GM18498 (cell line): ENCODE measurements around the gene ARSG.

Source experiments
- ATAC-seq: cut with Tn5 transposase; IDR thresholded peaks from one replicate; pipeline ENCODE4 v1.9.1; 2021; ENCODE audit warnings: mild to moderate bottlenecking, moderate library complexity; ENCODE audit not compliant: unreplicated experiment

Gene ARSG

DNA sequence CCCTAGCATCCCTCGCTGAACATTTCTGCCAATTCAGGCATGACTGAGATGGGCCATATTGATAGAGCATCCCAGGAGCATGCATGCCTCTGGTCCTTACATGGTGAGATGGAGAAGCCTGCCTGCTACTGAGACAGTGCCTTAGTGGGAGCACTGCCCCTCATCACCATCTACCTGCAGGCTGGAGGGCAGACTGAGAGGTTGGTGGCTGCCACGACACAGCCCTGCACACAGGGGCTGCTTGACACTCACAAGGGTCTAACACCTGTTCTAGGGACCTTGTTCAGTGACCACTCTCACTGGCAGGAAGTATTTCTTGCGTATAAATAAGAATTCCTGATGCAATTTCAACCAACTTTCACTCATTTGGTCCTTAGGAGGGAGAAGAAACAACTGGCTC lies 132.0 kb downstream of the ARSG start:
- no peak for ATAC-seq

DNA sequence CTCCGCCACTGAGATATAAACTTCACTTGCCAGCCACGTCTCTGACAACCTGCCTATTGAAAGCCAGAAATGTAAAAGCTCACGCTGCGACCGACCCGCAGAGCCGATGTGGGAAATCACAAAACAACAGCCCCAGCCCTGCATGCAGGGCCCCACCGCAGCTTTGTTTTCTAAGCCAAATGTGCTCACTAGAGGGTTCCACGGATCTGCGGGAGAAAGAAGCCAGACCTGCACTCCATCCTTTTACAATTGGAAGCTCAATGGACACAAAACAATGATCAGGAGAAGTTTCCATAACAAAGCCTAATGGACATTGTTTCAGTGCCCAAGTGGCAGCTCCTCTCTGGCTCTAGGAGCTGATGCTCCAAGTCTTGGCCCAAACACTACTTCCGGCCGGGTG lies 132.9 kb downstream of the ARSG start:
- no peak for ATAC-seq

DNA sequence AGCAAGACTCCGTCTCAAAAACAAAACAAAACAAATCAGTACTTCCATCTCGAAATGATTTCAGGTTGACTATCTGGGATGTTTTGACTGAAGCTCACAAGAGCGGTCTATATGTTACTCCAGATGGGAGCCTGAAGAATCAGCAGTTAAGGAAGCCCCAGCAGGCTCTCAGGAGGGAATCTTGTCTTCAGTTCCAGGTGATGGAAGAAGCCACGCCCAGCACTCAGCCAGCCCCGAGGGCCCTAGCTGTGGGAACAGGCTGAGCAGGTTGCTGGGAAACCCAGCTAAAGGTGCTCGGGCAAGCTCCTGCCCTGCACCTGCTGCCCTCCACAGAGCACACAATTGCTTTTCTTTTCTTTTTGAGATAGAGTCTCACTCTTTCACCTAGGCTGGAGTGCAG lies 133.6 kb downstream of the ARSG start:
- no peak for ATAC-seq

DNA sequence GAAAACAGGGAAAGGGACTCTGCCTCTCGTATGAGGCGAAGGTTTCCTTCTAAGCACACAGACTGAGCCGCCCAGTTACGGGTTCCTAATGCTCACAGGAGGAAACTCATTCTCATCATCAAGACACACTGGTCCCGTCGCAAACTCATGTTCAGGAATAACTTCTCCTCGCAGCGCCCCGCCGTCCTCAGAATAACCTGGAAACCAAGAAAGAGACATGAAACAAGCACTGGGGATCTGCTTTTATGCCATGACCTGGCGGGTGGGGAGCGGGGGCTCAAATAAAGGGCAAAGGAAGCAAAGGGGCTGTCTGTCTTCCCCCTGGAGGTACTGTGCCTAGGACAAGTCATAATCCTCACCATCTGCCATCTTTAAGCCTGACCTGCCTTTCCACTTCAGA lies 134.7 kb downstream of the ARSG start:
- ATAC-seq = no peak

DNA sequence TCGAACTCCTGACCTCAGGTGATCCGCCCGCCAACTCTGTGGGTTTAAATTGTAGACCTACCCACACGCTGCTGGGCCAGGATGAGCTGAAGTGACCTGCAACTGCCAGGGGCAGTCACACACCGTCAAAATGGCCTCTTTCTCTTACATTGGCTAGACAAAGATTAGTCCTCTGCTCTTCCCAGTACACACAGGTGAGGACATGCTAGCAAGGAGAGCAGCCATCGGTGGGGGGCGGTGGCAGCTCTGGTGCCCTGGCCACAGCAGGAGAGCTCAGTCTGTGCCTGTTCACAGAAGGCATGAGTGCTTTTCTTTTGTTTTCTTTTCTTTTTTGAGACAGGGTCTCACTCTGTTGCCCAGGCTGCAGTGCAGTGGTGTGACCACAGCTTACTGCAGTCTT lies 136.3 kb downstream of the ARSG start:
- no peak for ATAC-seq

DNA sequence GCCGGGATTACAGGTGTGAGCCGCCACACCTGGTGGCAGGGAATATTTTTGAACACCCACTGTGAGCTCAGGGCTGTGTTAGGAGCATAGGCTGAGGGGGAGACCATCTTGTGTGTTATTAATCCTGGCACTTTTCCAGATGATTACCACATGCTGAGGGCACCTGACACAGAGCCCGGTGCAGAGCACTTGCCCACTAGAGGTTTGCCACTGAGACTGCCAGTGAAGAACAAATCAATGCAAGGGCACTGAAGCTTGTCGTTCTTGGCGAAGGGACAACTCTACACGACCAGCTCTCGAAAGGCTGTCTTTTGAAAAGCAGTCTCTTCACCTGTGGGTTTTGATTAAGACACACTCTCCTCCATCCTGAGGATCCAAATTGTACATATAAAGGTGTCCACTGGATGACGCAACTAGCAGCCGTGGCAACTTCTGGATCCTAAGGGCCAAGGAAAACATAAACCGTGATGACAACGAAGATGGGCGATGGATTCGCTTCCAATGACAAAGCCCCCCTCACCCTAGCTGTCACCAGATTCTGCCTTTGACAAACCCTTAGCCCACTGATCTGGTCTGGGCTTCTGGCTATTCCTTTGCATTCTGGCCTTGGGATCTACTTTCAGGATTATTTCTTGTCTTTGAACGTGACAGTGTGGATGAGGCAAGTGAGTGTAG lies 137.3 kb downstream of the ARSG start:
- ATAC-seq = no peak

DNA sequence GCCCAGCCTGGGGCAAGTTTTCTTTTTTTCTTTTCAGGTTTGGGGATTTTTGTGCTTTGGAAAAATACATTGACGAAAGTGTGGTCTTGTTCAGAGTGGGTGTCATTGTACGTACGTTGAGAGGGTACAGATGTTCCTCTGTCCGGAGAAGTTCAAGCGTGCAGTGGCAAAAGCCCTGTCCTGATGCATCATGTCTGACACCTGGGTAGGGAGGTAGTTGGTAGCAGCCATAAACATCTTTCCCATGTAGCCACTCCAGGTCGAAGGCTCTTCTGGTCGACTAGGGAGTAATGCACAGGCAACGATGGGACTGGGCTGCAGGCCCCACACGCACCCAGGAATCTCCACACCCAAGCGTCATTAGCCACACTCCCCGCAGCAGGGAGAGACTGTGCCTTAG lies 138.6 kb downstream of the ARSG start:
- ATAC-seq = no peak

DNA sequence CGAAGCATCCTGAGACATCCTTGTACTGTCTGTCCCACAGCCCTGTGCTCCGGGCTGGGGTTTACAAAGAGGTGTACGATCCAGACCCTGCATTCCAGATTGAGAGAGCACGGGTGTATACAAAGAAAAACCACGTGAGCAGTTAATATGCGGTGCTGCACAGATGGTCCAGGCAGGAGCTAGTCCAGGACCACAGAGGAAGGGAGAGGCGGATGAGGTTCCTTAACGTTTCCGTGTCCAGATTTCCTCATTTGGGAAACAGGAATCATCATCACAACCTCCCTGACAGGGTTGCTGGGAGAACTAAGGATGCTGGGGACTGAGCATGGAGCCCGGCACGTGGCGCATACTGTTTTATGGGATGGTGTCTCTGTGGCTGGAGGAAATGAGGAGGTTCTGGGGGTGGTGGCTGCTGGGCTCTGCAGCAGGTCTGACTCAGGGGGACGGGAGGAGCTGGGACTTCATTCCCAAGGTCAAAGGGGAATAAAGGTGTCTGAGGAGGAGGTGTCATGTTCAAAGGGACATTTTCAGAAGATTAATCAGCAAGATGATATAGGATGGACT lies 139.8 kb downstream of the ARSG start:
- no peak for ATAC-seq

DNA sequence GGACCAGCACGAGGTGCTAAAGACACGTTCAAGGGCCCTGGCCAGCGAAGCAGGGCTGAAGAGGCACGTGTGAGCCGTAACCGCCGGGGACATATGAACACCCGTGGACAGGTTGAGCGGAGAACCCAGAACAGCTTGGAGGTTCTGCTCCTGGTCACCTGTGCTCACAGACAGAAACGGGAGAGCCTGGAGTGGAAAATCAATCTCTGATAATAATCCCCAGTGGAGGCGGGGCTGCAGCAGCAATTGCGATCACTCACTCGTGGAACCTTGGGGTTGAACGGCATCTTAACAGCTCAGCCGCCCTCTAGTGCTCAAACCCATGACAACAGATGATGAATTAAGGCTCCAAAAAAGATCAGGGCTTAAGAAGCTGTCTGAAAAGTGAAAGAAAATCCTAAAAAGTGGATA lies 140.4 kb downstream of the ARSG start:
- no peak for ATAC-seq

DNA sequence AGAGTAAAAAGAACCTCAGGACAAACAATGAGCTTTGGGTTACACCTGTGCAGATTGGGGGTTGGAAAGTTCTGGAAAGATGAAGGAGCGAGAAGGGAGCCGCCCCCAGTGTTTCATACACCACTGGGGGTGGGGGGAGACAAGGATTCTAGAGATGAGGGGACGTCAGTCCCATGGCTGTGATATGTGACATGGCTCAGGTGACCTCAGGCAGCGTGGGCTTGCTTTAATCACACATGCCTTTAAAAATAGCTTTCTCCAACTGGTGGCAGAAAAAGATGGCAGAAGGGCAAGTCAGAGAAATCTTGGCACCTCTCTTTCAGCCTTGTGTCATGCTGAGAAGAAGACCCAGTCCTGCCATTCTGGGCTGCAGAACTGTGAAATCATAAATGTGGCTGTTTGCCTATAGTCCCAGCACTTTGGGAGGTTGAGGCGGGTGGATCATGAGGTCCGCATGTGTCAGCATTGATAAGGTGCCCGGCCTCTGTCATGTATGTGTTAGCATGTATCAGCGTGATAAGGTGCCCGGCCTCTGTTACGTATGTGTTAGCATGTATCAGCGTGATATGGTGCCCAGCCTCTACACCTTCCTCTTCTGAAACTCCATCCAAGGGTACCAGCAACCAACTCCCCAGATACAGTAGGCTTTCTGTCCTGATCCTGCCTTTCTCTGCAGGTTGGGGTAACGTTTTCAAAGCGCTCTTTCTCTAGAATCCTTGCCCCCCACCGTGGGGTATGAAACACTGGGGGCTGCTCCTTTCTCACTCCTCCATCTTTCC lies 141.0 kb downstream of the ARSG start:
- ATAC-seq = no peak

DNA sequence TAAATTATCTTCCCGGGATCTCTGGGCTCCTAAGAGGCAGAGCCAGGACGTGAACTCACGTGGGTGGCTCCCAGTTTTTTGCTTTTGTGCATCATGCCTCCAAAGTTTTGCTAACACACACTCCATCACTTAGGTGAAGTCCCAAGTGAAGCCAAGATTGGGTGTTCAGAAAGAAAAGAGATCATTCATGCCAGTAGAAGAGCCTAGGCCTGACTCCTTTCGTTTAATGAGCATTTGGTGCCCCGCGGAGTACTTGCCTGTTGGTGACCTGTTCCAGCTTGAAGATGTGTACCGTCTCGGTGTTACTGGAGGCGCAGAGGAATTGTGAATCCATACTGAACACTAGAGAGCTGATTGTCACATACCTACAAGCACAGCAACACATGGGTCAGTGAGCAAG lies 141.9 kb downstream of the ARSG start:
- no peak for ATAC-seq

DNA sequence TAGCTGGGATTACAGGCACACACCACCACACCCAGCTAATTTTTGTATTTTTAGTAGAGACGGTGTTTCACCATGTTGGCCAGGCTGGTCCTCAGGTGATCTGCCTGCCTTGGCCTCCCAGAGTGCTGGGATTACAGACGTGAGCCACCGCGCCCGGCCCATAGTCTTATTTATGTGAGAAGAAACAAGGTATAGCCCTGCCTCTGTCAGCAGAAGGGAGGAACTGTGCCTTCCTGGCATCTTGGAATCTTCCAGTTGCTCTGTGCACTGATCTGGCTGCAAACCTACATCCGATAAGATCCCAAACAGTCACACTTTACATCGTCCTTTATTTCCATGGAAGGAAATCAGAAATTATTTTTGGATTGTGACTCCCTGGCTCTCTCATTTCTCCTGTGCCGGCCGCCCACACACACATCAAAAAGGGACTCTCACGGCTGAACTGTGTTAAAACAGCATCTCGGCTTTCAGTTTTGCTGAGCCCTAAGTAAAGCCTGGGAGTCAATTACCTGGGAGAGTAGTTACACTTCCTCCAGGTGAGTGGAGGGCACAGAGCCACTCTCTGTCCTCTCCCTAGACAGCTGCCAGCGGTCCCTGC lies 142.7 kb downstream of the ARSG start:
- ATAC-seq = no peak

DNA sequence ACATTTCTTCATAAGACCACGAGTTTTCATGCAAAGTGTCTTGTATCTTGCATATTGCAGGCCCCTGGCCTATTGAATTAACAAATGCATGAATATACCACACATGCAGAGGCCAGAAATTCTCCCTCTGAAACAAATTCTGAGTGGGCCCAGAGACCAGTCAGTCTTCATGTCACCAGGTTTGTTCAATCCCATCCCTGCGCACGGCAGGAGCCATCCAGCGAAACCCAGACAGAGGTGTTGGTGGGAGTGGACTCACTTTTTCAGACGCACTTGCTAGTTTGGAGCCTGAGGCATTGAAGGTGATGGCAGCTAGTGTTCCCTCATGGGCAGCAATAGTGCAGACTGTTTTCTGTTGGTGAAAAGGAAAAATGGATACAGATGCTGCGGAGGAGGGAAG lies 144.1 kb downstream of the ARSG start:
- ATAC-seq = no peak

DNA sequence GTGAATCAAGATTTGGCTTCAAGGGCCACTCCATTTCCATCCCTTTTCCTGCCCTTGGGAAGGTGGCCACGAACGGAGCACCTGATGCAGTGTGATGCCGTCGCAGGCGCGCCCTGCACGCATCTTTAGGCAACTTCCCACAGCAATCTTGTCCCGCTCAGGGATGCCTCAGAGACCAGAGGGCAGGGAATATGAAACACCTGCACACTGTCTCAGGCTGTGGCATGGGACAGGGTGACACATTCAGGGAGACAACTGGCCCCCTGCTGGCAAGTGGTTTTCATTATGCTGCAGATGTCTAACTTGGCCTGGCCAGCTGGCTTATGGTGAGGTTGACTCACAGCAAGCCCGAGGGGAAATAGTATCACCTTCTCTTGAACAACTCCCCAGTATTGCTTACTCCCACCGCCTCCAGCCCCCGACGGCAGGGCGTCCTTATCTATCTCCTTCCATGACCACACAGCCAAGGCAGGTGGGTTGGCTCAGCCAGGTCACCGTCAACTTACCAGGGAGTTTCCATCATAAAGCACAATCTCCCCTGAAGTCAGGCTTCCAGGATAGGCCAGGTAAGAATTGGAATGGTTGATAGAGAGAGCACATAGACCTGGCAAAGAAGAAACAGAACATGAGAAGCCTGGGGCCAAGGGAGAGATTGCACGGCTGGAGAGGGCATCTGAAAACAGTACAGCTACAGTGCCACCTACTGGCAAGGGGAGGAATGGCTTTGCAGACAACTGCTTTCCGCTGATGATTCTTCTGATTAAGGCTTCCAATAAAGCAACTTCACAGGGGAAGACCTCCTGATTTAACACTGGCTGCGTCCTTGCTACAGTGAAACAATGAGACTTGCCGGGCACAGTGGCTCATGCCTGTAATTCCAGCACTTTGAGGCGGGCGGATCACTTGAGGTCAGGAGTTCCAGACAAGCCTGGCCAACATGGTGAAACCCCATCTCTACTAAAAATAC lies 144.9 kb downstream of the ARSG start:
- peak; percentile 54 for ATAC-seq

DNA sequence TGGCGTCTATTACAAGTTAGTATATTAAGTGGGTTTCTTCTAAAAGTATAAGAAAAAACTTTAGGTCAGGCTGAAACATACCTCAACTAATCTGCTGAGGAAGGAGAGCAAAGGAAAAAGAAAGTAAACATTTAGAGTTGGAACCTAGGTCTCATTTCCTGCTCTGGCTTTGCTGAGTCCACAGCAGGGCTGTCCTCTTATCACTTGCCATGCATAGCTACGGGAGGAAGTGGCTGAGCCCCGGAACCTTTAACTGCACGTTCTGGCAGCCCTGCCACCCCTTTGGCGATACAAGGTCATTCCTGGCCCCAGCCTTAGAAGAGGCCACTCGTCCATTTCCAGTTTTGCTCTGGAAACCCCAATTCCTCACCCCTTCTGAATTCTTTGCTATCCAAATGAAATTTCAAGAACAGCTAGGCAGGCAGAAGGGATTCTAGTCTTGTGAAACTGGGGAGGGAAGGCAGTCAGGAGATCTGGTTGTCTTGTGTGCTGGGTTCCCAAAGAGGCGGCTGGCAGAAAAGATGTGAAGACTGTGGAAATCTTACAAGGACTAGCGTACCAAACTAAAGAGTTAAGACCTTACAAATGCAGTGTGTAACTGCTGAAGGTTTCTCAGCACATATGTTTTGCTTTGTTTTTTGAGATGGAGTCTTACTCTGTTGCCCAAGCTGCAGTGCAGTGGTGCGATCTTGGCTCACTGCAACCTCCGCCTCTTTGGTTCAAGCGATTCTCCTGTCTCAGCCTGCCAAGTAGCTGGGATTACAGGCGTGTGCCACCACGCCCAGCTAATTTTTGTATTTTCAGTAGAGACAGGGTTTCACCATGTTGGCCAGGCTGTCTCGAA lies 146.9 kb downstream of the ARSG start:
- peak; percentile 80 for ATAC-seq

DNA sequence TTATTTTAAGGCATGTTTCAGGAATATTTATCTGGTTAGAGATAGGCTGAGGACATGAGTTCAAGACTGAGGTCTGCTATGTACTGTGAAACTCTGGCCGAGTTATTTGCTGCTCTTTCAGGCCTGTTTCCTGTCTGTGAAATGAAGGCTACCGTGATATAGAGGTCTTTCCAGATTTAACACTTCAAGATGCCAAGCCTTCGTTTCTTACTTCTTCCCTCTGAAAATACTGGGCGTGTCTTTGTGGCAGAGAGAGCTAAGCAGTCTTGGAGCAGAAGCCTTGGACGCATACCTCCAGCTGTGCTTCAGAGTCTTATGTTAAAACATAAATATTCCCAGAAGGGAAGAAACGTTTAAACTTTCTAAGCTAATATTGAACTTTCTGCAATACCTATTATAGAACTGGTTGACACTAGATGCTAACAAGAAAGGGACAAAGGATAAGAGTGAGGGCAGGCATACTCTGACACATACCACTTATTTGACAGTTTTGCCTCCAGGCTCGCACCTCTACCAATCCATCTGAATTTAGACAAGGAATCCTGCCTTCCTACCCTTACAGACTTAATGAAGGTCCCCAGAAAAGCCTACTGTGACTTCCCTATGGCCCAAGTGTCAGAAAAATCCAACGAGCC lies 148.5 kb downstream of the ARSG start:
- no peak for ATAC-seq

DNA sequence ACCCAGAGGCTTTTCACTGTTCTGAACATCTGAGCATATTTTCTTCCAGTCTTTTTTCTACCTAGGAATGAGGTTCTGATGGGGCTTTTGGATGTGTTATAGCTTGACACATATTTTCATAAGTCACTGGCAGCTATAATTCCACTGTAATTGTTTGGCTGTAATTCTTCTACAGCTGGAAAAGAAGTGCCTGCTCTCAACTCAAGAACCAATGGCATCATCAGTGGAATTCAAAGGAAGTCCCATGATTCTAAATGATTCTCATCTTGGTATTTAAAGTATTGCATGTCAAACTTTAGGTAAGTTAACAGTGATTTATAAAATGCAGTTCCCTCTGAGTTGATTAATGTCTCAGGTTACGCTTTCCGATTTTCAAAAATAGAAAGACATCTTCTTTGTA lies 149.2 kb downstream of the ARSG start:
- no peak for ATAC-seq

DNA sequence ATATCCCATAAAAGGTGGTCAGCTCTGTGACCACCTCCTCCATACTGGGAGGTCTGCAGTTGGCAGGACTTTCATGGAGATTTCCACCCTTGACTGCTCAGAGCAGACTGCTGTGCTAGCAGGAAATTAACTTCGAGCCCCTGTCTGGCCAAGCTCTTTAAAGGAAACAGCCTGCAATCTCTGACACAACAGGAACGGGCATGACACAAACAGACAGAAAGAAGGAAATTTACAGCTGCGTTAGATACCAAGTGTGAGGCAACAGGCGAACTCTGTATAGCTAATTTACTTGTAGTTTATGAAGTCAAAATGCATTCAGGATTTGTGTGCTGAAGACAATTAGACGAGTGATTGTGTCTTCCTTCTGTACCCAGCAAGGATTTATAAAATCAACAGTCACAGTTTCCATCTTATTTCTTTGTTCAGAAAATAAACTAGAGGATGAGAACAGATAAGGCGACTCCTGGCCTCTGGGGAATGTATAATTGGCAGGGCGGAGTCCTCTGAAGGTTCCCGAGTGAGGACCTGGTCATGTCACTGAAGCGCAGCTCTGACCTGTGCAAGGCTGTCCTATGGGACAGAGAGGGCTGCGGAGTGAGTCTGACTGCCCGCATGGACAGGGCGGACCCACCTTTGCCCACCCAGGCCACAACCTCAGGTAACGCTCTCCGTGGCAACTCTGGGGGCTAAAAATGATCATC lies 149.9 kb downstream of the ARSG start:
- no peak for ATAC-seq

DNA sequence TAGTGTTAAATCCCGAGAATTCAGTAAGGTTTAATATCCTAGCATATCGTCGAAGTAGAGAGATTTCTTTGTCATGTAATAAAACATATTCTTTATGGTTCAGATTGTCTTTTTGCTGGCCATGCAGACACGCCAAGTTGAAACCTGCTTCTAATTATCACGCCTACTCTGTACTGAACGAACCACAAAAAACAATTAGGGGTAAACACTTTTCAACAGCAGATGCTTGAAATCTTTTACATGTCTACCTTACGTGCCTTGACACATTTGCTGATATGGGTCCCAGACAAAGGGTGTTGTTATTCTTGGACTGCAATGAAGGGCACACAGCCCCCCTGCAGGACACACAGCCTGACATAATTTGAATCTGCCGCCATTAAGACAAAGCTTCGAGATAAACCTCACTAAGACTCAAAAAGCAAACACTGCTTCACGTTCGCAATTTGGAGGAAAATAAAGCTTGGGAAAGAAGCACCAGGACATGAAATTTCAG lies 152.7 kb downstream of the ARSG start:
- ATAC-seq = no peak
